ENCODE data around the gene CISD1.
"Not testable (repeated sequence)": the region's sequence is repeated elsewhere in the genome, so short reads cannot be mapped to it uniquely, and the experiment has no call there.

The CISD1 gene

GRCh38 chr10:58268946-58269781, at the start of gene CISD1:
TSS of gene CISD1 (plus strand) at chr10:58269162. CDS start at chr10:58269274, 112 bp downstream.
- DNase-seq: peak; percentile 92 to 94

GRCh38 chr10:58219875-58220274, 49.1 kb upstream of the CISD1 start:
- DNase-seq: no peak

DNA sequence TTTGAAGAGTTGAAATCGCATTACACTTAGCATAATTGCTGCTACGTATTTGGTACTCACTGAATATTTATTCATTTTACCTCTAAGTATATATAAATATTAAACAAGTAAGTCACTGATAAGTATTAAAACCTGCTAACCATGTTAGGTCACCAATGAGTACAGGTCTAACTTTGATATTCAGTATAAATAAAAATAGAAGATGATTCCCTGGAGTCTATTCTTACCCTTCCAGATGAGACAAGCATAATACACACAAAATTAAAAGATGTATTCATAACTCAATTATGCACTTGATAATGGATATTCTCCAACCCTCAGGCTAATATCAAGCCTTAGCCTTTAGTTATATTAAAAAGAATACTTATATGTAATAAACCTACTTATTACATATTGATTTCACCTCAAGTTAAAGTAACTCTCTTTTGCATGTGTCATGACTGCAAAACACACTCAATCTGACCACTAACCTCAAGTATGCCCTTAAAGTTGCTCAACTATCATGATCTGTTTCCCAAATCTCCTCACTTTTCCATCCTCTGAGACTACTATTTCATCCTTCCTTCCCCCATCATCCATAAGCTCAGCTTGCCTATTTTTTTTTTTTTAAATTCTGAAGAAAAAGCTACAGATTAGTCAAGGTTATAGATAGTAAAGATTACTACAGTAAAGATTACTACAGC, 48.1 kb upstream of the CISD1 start:
- DNase-seq: no peak

DNA sequence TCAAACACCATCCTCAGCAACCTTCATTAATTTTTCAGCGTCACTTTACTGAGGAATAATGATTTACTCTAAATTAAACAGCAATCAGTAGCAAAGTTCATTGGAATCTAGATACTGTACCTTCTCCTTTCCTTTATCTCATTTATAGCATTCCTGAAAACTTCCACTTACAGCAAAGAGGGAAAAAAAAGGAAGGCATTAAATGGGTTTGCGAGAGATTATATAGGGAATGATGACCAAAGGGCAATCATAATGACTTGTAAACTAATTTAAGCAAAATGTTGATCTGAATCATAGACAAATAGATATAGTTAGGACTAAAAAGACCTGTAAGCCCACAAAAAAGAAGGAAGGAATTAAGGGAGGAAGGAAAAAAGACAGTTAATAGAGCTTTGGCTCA, 43.3 kb upstream of the CISD1 start:
- DNase-seq: no peak

- not testable (repeated sequence) for DNase-seq
Measured at GRCh38 chr10:58229856-58230255, 39.1 kb upstream of the CISD1 start.

DNA sequence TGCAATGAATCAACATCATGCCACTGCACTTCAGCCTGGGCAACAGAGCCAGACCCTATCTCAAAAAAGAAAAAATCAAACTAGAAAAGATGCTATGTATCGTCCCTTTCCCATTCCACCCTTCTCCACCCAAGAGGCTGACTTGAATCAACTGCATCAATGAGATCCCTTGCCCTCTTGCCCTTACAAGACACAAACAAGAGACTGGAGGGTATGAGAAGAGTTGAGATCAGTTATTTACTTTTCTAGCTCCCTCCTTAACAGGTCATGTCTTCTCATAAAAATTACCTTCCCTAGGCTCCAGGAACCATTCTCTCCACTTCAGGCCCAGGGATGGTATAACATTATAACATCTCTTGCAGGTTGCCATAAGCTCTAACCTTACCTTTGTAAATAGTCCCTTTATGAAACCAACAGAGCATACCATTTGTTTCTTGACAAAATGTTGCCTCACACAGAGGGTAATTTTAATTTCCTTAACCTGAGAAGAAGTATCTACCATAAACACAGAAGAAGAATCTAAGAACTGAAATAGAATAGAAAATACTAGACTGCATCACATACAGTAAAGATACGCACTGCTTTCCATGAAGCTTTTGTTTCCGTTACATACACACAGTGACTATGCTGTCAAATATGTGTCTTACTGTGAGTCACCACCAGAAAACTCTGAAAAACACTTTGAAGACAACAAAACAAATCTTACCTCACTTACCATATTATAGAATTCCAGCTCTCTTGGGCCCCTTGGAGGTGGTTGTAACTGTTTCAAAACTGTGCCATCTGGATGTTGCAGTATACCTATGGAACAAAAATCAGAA, 31.7 kb upstream of the CISD1 start:
- no peak for DNase-seq

DNA sequence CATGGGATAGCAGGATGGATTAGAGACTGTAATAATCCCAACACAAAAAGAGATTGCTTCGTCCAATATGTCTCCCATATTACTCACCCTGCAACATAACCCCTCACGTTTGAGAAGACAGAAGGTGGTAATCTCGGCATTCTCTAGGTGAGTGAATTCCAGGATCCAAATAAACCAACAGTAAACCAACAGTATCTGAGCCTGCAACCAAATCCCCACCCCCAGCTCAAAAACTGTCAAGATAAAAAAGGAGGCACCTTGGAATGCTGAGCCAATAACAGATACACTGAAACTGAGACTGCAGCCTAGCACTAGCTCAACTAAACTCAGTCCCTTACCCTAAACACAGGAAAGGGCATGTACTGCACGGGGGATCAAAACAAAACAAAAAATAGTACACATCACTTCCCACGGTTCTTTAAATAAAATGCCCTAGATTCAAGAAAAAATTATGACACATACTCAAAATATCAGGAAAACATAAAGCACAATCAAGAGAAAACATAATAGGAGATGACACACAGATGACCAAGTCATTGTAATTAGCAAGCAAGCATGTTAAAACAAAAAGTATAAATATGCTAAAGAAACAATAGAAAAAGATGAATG, 29.3 kb upstream of the CISD1 start:
- DNase-seq: no peak

DNA sequence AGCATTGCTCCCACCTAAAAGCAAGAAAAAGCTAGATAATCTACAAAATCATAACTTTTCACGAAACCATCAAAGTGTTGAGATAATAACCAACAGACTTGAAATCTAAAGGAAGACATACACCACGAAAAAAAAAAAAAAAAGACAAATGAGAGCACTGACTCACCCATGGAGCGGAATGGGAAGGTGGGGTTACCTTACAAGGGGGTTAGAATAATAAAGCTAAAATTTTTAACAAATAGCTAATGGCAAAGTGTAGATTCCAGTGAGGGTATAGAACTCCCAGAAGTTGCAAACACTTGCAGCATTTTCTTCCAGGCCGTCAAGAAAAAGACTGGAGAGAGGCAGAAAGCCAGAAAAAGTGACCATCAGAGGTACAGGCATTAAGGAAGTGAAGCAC, 28.4 kb upstream of the CISD1 start:
- DNase-seq: no peak

GRCh38 chr10:58241346-58241745, 27.6 kb upstream of the CISD1 start:
- no peak for DNase-seq

DNA sequence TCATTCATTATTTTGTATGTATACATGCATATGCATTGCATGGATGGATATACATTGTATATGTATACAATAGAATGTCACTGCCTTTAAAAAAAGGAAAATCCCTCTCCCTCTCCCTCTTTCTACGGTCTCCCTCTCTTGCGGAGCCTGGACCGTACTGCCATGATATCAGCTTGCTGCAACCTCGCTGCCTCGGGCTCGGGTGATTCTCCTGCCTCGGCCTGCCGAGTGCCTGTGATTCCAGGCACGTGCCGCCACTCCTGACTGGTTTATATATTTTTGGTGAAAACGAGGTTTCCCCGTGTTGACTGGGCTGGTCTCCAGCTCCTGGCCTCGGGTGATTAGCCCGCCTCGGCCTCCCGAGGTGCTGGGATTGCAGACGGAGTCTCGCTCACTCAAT, 25.7 kb upstream of the CISD1 start:
- no peak for DNase-seq

DNA sequence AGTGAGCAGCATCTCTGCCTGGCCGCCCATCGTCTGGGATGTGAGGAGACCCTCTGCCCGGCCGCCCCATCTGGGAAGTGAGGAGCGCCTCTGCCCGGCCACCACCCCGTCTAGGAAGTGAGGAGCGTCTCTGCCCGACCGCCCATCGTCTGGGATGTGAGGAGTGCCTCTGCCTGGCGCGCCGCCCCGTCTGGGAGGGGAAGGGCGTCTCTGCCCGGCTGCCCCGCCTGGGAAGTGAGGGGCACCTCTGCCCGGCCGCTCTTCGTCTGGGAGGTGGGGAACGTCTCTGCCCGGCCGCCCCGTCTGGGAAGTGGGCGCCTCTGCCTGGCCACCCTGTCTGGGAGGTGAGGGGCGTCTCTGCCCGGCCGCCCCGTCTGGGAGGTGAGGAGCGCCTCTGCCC, 25.2 kb upstream of the CISD1 start:
- DNase-seq: not testable (repeated sequence)

DNA sequence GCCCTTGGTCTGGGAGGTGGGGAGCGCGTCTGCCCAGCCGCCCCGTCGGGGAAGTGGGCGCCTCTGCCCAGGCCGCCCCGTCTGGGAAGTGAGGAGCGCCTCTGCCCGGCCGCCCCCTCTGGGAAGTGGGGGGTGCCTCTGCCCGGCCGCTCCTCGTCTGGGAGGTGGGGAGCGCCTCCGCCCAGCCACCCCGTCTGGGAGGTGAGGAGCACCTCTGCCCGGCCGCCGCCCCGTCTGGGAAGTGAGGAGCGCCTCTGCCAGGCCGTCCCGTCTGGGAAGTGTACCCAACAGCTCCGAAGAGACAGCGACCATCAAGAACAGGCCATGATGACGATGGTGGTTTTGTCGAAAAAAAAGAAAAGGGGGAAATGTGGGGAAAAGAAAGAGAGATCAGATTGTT, 24.7 kb upstream of the CISD1 start:
- not testable (repeated sequence) for DNase-seq

DNA sequence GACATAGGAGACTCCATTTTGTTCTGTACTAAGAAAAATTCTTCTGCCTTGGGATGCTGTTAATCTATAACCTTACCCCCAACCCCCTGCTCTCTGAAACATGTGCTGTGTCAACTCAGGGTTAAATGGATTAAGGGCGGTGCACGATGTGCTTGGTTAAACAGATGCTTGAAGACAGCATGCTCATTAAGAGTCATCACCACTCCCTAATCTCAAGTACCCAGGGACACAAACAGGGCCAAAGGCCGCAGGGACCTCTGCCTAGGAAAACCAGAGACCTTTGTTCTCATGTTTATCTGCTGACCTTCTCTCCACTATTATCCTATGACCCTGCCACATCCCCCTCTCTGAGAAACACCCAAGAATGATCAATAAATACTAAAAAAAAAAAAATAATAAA, 24.3 kb upstream of the CISD1 start:
- not testable (repeated sequence) for DNase-seq

GRCh38 chr10:58253184-58253583, 15.8 kb upstream of the CISD1 start:
- no peak for DNase-seq

- no peak for DNase-seq
Measured at GRCh38 chr10:58254644-58255043, 14.3 kb upstream of the CISD1 start.

DNA sequence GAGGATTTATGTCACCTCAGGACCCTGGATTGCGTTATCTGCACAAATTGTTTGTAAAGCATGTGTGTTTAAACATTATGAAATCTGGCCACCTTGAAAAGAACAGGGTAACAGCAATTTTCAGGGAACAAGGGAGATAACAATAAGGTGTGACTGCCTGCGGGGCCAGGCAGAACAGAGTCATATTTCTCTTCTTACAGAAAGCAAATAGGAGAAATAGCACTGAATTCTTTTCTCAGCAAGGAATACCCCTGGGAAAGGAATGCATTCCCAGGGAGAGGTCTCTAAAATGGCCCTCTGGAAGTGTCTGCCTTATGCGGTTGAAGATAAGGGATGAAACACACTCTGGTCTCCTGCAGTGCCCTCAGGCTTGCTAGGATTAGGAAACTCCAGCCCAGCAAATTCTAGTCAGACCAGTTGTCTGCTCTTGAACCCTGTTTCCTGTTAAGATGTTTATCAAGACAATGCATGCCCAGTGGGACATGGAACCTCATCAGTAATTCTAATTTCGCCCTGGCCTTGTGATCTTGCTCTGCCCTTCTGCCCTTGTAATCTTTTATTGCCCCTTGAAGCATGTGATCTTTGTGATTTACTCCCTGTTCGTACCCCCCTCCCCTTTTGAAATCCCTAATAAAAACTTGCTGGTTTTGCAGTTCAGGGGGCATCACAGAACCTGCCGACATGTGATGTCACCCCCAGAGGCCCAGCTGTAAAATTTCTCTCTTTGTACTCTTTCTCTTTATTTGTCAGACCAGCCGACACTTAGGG, 12.8 kb upstream of the CISD1 start:
- DNase-seq: not testable (repeated sequence)

DNA sequence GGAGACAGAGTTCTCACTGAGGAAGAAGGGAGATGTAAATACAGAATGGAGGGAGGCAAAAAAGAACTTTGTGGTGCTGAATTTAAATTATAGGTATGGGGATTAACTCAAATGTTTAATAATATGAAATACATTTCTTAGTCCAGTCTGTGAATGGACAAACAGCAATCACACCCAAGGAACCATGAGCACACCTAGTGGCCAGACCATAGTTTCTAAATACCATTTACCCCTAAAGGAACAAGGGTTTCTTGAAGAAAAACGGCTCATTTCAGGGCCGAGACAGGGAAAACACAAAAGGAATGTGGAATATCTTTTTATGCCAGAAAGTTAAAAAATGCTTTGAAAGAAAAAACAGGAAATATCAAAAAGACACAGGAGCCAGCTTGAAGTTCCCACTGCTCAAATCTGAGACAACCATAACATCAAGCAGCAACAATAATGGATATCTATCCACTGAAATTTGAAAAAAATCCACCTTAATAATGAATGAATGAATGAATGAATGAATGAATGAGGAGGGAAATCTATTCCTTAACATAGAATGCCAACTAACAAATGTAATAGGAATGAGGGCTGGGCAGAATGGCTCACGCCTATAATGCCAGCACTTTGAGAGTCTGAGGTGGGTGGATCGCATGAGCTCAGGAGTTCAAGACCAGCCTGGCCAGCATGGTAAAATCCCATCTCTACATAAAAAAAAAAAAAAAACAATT, 9.8 kb upstream of the CISD1 start:
- DNase-seq: no peak

GRCh38 chr10:58260334-58260733, 8.6 kb upstream of the CISD1 start:
- no peak for DNase-seq

DNA sequence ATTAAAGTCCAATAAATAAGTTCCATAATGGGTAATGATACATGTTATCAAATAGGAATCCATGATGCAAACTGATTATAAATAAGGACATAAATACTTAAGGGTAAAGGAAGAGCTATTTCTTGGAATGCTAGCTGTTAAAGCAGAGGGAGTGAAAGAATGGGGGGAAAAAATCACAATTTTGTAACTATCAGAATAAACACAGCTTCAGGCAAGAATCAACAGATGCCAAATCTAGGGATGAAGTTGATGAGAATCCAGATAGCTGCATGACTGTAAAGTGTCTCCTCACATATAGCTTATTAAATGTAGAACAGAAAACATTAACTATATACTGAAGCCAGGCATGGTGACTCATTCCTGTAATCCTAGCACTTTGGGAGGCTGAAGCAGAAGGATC, 6.2 kb upstream of the CISD1 start:
- DNase-seq: no peak

- DNase-seq: no peak
Measured at GRCh38 chr10:58264780-58265179, 4.2 kb upstream of the CISD1 start.

- no peak for DNase-seq
Measured at GRCh38 chr10:58265249-58265648, 3.7 kb upstream of the CISD1 start.
